Measurements from ENCODE around the gene ROR2.

Gene ROR2

DNA sequence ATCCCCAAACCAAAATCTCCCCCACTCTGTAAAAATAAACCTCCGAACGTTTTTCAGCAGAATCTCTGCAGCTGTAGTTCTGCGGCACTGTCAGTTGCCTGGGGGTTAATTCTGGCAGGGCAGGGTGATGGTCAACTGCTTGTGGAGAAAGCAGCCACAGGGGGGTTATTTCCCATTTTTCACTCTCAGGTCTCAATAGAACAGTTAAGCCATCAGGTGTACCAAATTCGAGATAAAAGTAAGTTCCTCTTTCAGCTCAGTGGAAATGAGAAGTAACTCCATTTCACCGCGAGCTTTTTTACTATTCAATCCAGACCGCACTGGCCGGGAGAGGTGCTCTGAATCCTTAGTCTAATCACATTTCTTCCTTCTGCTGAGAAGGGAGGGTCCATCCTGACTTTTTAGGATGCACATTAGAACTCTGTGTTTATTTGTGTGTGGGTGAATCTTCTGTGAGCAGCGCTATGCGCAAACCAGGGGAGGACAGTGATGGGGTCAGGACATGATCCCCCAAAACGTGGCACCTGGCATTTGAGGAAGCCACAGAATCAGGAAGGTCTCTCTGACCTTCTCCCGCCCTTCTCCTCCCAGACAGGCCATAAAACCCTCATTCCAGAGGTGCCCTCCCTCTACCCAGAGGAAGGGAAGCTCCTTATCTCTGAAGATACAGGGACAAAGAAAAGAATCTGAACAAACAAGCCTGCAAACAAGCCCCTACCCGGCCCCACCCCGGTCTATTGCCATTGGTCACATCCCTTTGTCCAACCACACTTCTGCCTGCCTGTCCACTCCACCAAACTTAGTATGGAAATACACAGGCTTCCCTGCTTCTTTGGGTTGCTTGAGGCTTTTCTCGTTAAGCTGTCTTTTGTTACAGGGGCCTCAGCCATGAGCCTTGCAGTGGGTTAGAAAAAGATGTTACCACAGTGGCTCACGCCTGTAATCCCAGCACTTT is 229.0 kb downstream of the ROR2 start:
- no peaks in the 10 kb centered on the region for H3F3A ChIP-seq (ENCODE audit: insufficient read depth)
- no peak overlapping the region for H3K9ac ChIP-seq (ENCODE audit: low read length)
- H3K9me2 ChIP-seq (replicated peaks; ENCODE audit: insufficient read depth, low read length) = no peaks in the 10 kb centered on the region
- H3K79me2 ChIP-seq (ENCODE audit: insufficient read depth, low read length) = no peaks in the 10 kb centered on the region
- no peak overlapping the region for H3K27ac ChIP-seq (ENCODE audit: low read depth, low read length)
- TF ChIP-seq, protein P1, sequence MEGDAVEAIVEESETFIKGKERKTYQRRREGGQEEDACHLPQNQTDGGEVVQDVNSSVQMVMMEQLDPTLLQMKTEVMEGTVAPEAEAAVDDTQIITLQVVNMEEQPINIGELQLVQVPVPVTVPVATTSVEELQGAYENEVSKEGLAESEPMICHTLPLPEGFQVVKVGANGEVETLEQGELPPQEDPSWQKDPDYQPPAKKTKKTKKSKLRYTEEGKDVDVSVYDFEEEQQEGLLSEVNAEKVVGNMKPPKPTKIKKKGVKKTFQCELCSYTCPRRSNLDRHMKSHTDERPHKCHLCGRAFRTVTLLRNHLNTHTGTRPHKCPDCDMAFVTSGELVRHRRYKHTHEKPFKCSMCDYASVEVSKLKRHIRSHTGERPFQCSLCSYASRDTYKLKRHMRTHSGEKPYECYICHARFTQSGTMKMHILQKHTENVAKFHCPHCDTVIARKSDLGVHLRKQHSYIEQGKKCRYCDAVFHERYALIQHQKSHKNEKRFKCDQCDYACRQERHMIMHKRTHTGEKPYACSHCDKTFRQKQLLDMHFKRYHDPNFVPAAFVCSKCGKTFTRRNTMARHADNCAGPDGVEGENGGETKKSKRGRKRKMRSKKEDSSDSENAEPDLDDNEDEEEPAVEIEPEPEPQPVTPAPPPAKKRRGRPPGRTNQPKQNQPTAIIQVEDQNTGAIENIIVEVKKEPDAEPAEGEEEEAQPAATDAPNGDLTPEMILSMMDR (IDR thresholded peaks at IDR 0.05; ENCODE audit: insufficient read depth, low read length, poor library complexity, severe bottlenecking) = no peak
- no peaks in the 10 kb centered on the region for H3K9me3 ChIP-seq (ENCODE audit: insufficient read depth, low read length)
- H3K36me3 ChIP-seq (ENCODE audit: low read length) = no peaks in the 10 kb centered on the region
- H4K20me1 ChIP-seq (ENCODE audit: low read depth, low read length) = no peaks in the 10 kb centered on the region
- H3K4me3 ChIP-seq (ENCODE audit: insufficient read depth, low read length, poor library complexity, severe bottlenecking) = no peak overlapping the region
- H2AFZ ChIP-seq (ENCODE audit: low read depth, low read length, severe bottlenecking) = no peak overlapping the region
- peak overlapping the region; percentile 24 for H3K4me2 ChIP-seq (ENCODE audit: low read depth, low read length, poor library complexity, severe bottlenecking)
- no peaks in the 10 kb centered on the region for H3K27me3 ChIP-seq (ENCODE audit: low read length)

DNA sequence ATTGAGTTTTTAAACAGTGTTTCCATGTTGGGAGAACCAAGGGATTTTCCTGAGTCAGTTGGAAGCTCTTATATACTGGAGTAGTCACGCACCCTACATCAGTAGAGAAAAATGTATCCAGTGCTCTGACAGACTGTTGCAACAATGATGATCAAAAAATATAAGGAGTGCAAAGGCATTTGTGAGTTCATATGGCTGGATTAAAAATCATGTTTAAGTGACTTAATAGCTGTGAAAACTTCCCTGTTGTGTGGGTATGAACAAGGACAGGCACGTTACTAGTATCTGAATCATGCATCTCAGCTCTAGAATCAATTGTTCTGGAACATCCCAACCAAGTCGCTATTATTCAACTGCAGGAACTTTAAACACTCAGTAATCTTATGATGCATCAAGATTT is 229.7 kb downstream of the ROR2 start:
- no peaks in the 10 kb centered on the region for H3K9me2 ChIP-seq (replicated peaks; ENCODE audit: insufficient read depth, low read length)
- H2AFZ ChIP-seq (ENCODE audit: low read depth, low read length, severe bottlenecking) = no peak overlapping the region
- peak overlapping the region; percentile 24 for H3K4me2 ChIP-seq (ENCODE audit: low read depth, low read length, poor library complexity, severe bottlenecking)
- no peak overlapping the region for H3K27ac ChIP-seq (ENCODE audit: low read depth, low read length)
- H3K79me2 ChIP-seq (ENCODE audit: insufficient read depth, low read length) = no peaks in the 10 kb centered on the region
- H3K4me3 ChIP-seq (ENCODE audit: insufficient read depth, low read length, poor library complexity, severe bottlenecking) = no peak overlapping the region
- H3K9ac ChIP-seq (ENCODE audit: low read length) = no peak overlapping the region
- H3F3A ChIP-seq (ENCODE audit: insufficient read depth) = no peaks in the 10 kb centered on the region
- H3K27me3 ChIP-seq (ENCODE audit: low read length) = no peaks in the 10 kb centered on the region
- no peaks in the 10 kb centered on the region for H3K36me3 ChIP-seq (ENCODE audit: low read length)
- TF ChIP-seq, protein P1 (IDR thresholded peaks at IDR 0.05; ENCODE audit: insufficient read depth, low read length, poor library complexity, severe bottlenecking) = no peak
- TF ChIP-seq EZH2phosphoT487 (conservative IDR thresholded peaks at IDR 0.05; ENCODE audit: low read length) = no peak
- no peaks in the 10 kb centered on the region for H4K20me1 ChIP-seq (ENCODE audit: low read depth, low read length)
- no peaks in the 10 kb centered on the region for H3K9me3 ChIP-seq (ENCODE audit: insufficient read depth, low read length)

DNA sequence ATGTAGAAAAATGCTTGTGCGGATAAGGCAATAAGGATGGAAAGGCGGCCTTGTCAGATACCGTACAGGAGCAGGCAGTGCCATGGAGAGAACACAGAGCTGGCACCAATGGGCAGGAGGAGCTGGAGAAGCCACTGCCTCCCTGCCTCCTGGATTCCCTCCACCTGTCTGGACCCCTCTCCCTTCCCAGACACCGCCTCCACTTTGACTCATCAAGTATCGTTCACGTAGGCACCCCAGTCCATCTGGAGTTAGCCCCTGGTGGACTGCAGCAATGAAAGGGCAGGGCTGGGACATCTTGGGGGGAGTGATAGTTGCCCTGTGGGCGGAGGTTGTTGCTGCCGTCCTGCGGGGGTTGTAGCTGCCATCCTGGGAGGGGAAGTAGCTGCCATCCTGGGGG is 232.0 kb downstream of the ROR2 start:
- H3K79me2 ChIP-seq (ENCODE audit: insufficient read depth, low read length) = no peaks in the 10 kb centered on the region
- no peak overlapping the region for H2AFZ ChIP-seq (ENCODE audit: low read depth, low read length, severe bottlenecking)
- H3K9ac ChIP-seq (ENCODE audit: low read length) = no peak overlapping the region
- no peaks in the 10 kb centered on the region for H3K9me2 ChIP-seq (replicated peaks; ENCODE audit: insufficient read depth, low read length)
- no peaks in the 10 kb centered on the region for H3K9me3 ChIP-seq (ENCODE audit: insufficient read depth, low read length)
- H3F3A ChIP-seq (ENCODE audit: insufficient read depth) = no peaks in the 10 kb centered on the region
- H3K27ac ChIP-seq (ENCODE audit: low read depth, low read length) = no peak overlapping the region
- H3K4me2 ChIP-seq (ENCODE audit: low read depth, low read length, poor library complexity, severe bottlenecking) = no peak overlapping the region
- no peak overlapping the region for H3K4me3 ChIP-seq (ENCODE audit: insufficient read depth, low read length, poor library complexity, severe bottlenecking)
- H4K20me1 ChIP-seq (ENCODE audit: low read depth, low read length) = no peaks in the 10 kb centered on the region
- no peaks in the 10 kb centered on the region for H3K36me3 ChIP-seq (ENCODE audit: low read length)
- no peak for TF ChIP-seq EZH2phosphoT487 (conservative IDR thresholded peaks at IDR 0.05; ENCODE audit: low read length)
- TF ChIP-seq, protein P1 (IDR thresholded peaks at IDR 0.05; ENCODE audit: insufficient read depth, low read length, poor library complexity, severe bottlenecking) = no peak
- no peaks in the 10 kb centered on the region for H3K27me3 ChIP-seq (ENCODE audit: low read length)
